ENCODE results near the gene MCM7.

GRCh38 chr7:100105534-100105933 is 4.3 kb upstream of the MCM7 start:
- TF ChIP-seq IRF3 (IDR thresholded peaks at IDR 0.05) = no peak
- no peak for TF ChIP-seq CTCF (IDR thresholded peaks at IDR 0.05 in 2 of 3, conservative IDR thresholded peaks at IDR 0.05 in 1 of 3; ENCODE audit: control insufficient read depth in 2 of 3, extremely low read depth in 1 of 3, insufficient read depth in 1 of 3, low read depth in 3 of 3, low read length in 3 of 3)
- no peak for TF ChIP-seq USF2 (IDR thresholded peaks at IDR 0.05; ENCODE audit: borderline replicate concordance, low read depth, low read length)
- no peak for TF ChIP-seq FOXM1 (IDR thresholded peaks at IDR 0.05; ENCODE audit: low read depth, low read length)
- no peak for TF ChIP-seq SMARCA5 (IDR thresholded peaks at IDR 0.05)
- TF ChIP-seq BCL11A (IDR thresholded peaks at IDR 0.05; ENCODE audit: low read depth, low read length) = no peak
- TF ChIP-seq RAD21 (IDR thresholded peaks at IDR 0.05; ENCODE audit: insufficient read depth, low read depth, low read length) = no peak
- no peak for TF ChIP-seq MEF2A (IDR thresholded peaks at IDR 0.05; ENCODE audit: insufficient read depth, low read depth, low read length)
- no peak for TF ChIP-seq ZNF217 (IDR thresholded peaks at IDR 0.05)
- no peak for TF ChIP-seq CUX1 (IDR thresholded peaks at IDR 0.05; ENCODE audit: insufficient replicate concordance, low read depth, low read length)
- no peak for TF ChIP-seq NFYA (IDR thresholded peaks at IDR 0.05; ENCODE audit: borderline replicate concordance, low read depth, low read length)
- no peak for TF ChIP-seq NR2F1 (conservative IDR thresholded peaks at IDR 0.05)
